Neural progenitor cell (in vitro differentiated cells): ENCODE results near the gene BTBD6. TPM values are rescaled to one million over a fixed set of nuclear protein-coding genes. Genes with fewer than 3 reads are reported as not detected.

Experiments
- DNase-seq: peaks from one replicate; pipeline ENCODE4 v3.0.0-alpha.2; 2016; ENCODE audit warnings: low spot score
- H2AFZ ChIP-seq: fragments of 200-600 bp; sonication (generic); replicated peaks from 2 replicates; pipeline ENCODE4 v1.6.1; 2016; ENCODE audit warnings: antibody characterized with exemption
- H3F3A ChIP-seq: fragments of 200-600 bp; sonication (generic); 2 replicates; pipeline ENCODE4 v1.6.1; 2016; ENCODE audit warnings: antibody characterized with exemption, low read depth
- H3K27ac ChIP-seq: fragments of 200-600 bp; sonication (generic); 2 replicates; pipeline ENCODE4 v1.5.1; 2016; ENCODE audit warnings: mild to moderate bottlenecking
- H3K27me3 ChIP-seq: fragments of 200-600 bp; sonication (generic); 2 replicates; pipeline ENCODE4 v1.6.1; 2016; ENCODE audit warnings: mild to moderate bottlenecking, moderate library complexity
- H3K36me3 ChIP-seq: fragments of 200-600 bp; sonication (generic); 2 replicates; pipeline ENCODE4 v1.5.1; 2016
- H3K4me1 ChIP-seq: fragments of 200-600 bp; sonication (generic); 2 replicates; pipeline ENCODE4 v1.6.1; 2016; ENCODE audit warnings: mixed run types
- H3K4me2 ChIP-seq: fragments of 200-600 bp; sonication (generic); 2 replicates; pipeline ENCODE4 v1.6.1; 2016
- H3K4me3 ChIP-seq: fragments of 200-600 bp; sonication (generic); 2 replicates; pipeline ENCODE4 v1.5.1; 2016
- H3K79me2 ChIP-seq: fragments of 200-600 bp; sonication (generic); 2 replicates; pipeline ENCODE4 v1.6.1; 2016; ENCODE audit warnings: low read depth
- H3K9ac ChIP-seq: fragments of 200-600 bp; sonication (generic); 2 replicates; pipeline ENCODE4 v1.6.1; 2016
- H3K9me3 ChIP-seq: fragments of 200-600 bp; sonication (generic); 2 replicates; pipeline ENCODE4 v1.5.1; 2016; ENCODE audit warnings: low read depth
- H4K20me1 ChIP-seq: fragments of 200-600 bp; sonication (generic); 2 replicates; pipeline ENCODE4 v1.6.1; 2016; ENCODE audit warnings: low read depth
- H3K27ac Mint-ChIP-seq: 3 replicates; pipeline ENCODE4 v1.8.0; 2021; ENCODE audit warnings: mixed read lengths
- H3K27me3 Mint-ChIP-seq: 2 replicates; pipeline ENCODE4 v1.8.0; 2022; ENCODE audit warnings: low read depth, mild to moderate bottlenecking, inconsistent platforms, moderate library complexity, mixed read lengths; ENCODE audit not compliant: insufficient read depth
- H3K36me3 Mint-ChIP-seq: 3 replicates; pipeline ENCODE4 v1.8.0; 2021; ENCODE audit warnings: mixed read lengths
- H3K4me1 Mint-ChIP-seq: 3 replicates; pipeline ENCODE4 v1.8.0; 2021; ENCODE audit warnings: mixed read lengths
- H3K4me3 Mint-ChIP-seq: 3 replicates; pipeline ENCODE4 v1.8.0; 2021; ENCODE audit warnings: mild to moderate bottlenecking, moderate library complexity, mixed read lengths
- H3K9me3 Mint-ChIP-seq: 3 replicates; pipeline ENCODE4 v1.8.0; 2020; ENCODE audit warnings: mixed read lengths
- CTCF ChIP-seq: fragments of 200-600 bp; sonication (generic); IDR thresholded peaks from 2 replicates; pipeline ENCODE4 v1.5.1; 2017; ENCODE audit warnings: antibody characterized with exemption, mild to moderate bottlenecking
- EZH2 ChIP-seq: fragments of 200-600 bp; sonication (generic); IDR thresholded peaks from 2 replicates; pipeline ENCODE4 v1.6.1; 2017; ENCODE audit warnings: antibody characterized with exemption, mild to moderate bottlenecking, moderate library complexity
- EZH2phosphoT487 ChIP-seq: fragments of 200-600 bp; sonication (generic); IDR thresholded peaks from 2 replicates; pipeline ENCODE4 v1.6.1; 2017; ENCODE audit warnings: antibody characterized with exemption
- total RNA-seq: library from RNA; depleted of rRNA; stranded (reverse); fragments of >200 nt; gene quantifications from 2 replicates; pipeline ENCODE4 v1.2.3, GENCODE V29; 2015; ENCODE audit warnings: low replicate concordance

The BTBD6 gene
- total RNA-seq, 1 donor from 2014 or later, result 9.0 TPM

GRCh38 chr14:105258846-105259245 is 10.5 kb downstream of the BTBD6 start:
- Histone ChIP-seq H3K27me3 (no peaks in the 10 kb centered on the region), H3K9ac (no peak overlapping the region), H3K4me3 (no peak overlapping the region), H3F3A (no peaks in the 10 kb centered on the region), H2AFZ (no peak overlapping the region), H3K36me3 (no peaks in the 10 kb centered on the region), H3K79me2 (no peaks in the 10 kb centered on the region), H3K27ac (no peak overlapping the region), H4K20me1 (no peaks in the 10 kb centered on the region), H3K4me2 (no peak overlapping the region), H3K9me3 (no peaks in the 10 kb centered on the region), H3K4me1 (no peaks in the 10 kb centered on the region)
- H3K9me3 Mint-ChIP-seq, result no peaks in the 10 kb centered on the region
- H3K4me3 Mint-ChIP-seq, result no peak overlapping the region
- no peak overlapping the region for H3K27ac Mint-ChIP-seq
- no peak for DNase-seq
- H3K27me3 Mint-ChIP-seq, result no peaks in the 10 kb centered on the region
- H3K4me1 Mint-ChIP-seq, result no peaks in the 10 kb centered on the region
- H3K36me3 Mint-ChIP-seq, result peaks cover 2% of the 10 kb centered on the region
- TF ChIP-seq EZH2, result no peak
- TF ChIP-seq CTCF, result no peak
- TF ChIP-seq EZH2phosphoT487, result no peak

GRCh38 chr14:105260959-105261358 is 12.6 kb downstream of the BTBD6 start:
- peaks cover 7% of the 10 kb centered on the region for H3K36me3 Mint-ChIP-seq
- no peaks in the 10 kb centered on the region for H4K20me1 ChIP-seq
- DNase-seq, result no peak
- H3K4me1 Mint-ChIP-seq, result no peaks in the 10 kb centered on the region
- H2AFZ ChIP-seq, result no peak overlapping the region
- no peaks in the 10 kb centered on the region for H3F3A ChIP-seq
- H3K27ac Mint-ChIP-seq, result no peak overlapping the region
- H3K4me3 Mint-ChIP-seq, result no peak overlapping the region
- no peak for TF ChIP-seq EZH2
- no peak for TF ChIP-seq EZH2phosphoT487
- TF ChIP-seq CTCF, result no peak
- H3K27me3 ChIP-seq, result no peaks in the 10 kb centered on the region
- no peak overlapping the region for H3K4me2 ChIP-seq
- no peak overlapping the region for H3K9ac ChIP-seq
- no peak overlapping the region for H3K4me3 ChIP-seq
- no peaks in the 10 kb centered on the region for H3K27me3 Mint-ChIP-seq
- no peaks in the 10 kb centered on the region for H3K9me3 Mint-ChIP-seq
- H3K36me3 ChIP-seq, result no peaks in the 10 kb centered on the region
- no peaks in the 10 kb centered on the region for H3K4me1 ChIP-seq
- no peak overlapping the region for H3K27ac ChIP-seq
- no peaks in the 10 kb centered on the region for H3K9me3 ChIP-seq
- no peaks in the 10 kb centered on the region for H3K79me2 ChIP-seq

GRCh38 chr14:105261781-105262180 is 13.4 kb downstream of the BTBD6 start:
- Histone ChIP-seq H3K27me3 (no peaks in the 10 kb centered on the region), H3F3A (no peaks in the 10 kb centered on the region), H4K20me1 (no peaks in the 10 kb centered on the region), H3K9me3 (no peaks in the 10 kb centered on the region), H3K4me3 (no peak overlapping the region), H3K4me2 (no peak overlapping the region), H2AFZ (no peak overlapping the region), H3K4me1 (no peaks in the 10 kb centered on the region), H3K36me3 (no peaks in the 10 kb centered on the region), H3K79me2 (no peaks in the 10 kb centered on the region), H3K27ac (no peak overlapping the region), H3K9ac (no peak overlapping the region)
- Mint-ChIP-seq H3K27me3 (no peaks in the 10 kb centered on the region), H3K27ac (no peak overlapping the region), H3K4me3 (no peak overlapping the region), H3K9me3 (no peaks in the 10 kb centered on the region), H3K4me1 (no peaks in the 10 kb centered on the region), H3K36me3 (peaks cover 7% of the 10 kb centered on the region)
- DNase-seq, result no peak
- TF ChIP-seq CTCF (no peak), EZH2 (no peak), EZH2phosphoT487 (no peak)
